ENCODE measurements around the gene PLCB1. TPM values are rescaled to one million over a fixed set of nuclear protein-coding genes. Genes with fewer than 3 reads are reported as not detected.

The PLCB1 gene
- total and polyA plus RNA-seq, 10 of the 15 experiments (the other 5 are each of a cell fraction or from before 2014, with no cell fraction given): 0.05 to 5.3 (median 0.17) TPM; not detected in 1

- no peaks in the 10 kb centered on the region for H3K36me3 ChIP-seq (ENCODE audit: control insufficient read depth in 2 of 2, insufficient read depth in 2 of 2, low read length in 1 of 2)
- ChIA-PET CTCF (interaction anchor here (1.0 to 1.6 kb wide), 6 partner anchors 15 to 493 kb away, joined by 3 to 7 read pairs (median 4); no protein-coding TSS in a partner anchor), RAD21 (ENCODE audit: unreplicated experiment) (interaction anchor here (1.3 kb wide), 1 partner anchor 186 kb away, joined by 9 read pairs; no protein-coding TSS in a partner anchor), SMC1A (ENCODE audit: uncharacterized antibody, unreplicated experiment) (interaction anchor here (0.9 to 1.3 kb wide), 4 partner anchors 181 to 599 kb away, joined by 3 to 6 read pairs (median 4); no protein-coding TSS in a partner anchor), POLR2A (interaction anchor here (0.6 kb wide), 1 partner anchor 21 kb away, joined by 3 read pairs; no protein-coding TSS in a partner anchor)
- ATAC-seq (no peak), FAIRE-seq (no peak), DNase-seq (ENCODE audit: low read depth, low spot score) (no peak)
- no peak overlapping the region for H3K4me3 ChIP-seq
- no peak overlapping the region for H3K4me2 ChIP-seq (ENCODE audit: control insufficient read depth, insufficient read depth)
- H3K4me1 ChIP-seq (ENCODE audit: control insufficient read depth, insufficient read depth, low read length): no peaks in the 10 kb centered on the region
- in situ Hi-C loops (cut with MboI) (no loop called here), intact Hi-C loops (cut with micrococcal nuclease; ENCODE audit: unreplicated experiment) (loop anchor here (5.0 kb wide), 2 partner anchors 186 to 489 kb away; no protein-coding TSS in a partner anchor)
- no peaks in the 10 kb centered on the region; a peak in 1 of 4 replicates for H3K27me3 ChIP-seq (replicated peaks in 1 of 2; ENCODE audit: control insufficient read depth in 2 of 2, insufficient read depth in 2 of 2, low read length in 1 of 2)
- no peak overlapping the region for H3K9ac ChIP-seq (ENCODE audit: control insufficient read depth, insufficient read depth, low read length)
- 47% methylated on average over 5 of the region's 5 CpGs for WGBS (ENCODE audit: insufficient coverage, insufficient replicate concordance, low lambda C conversion rate, missing lambda C conversion rate)
- no peaks in the 10 kb centered on the region for H3K79me2 ChIP-seq (ENCODE audit: control insufficient read depth, insufficient read depth, low read length)
- H2AFZ ChIP-seq (ENCODE audit: control insufficient read depth, low read depth, low read length): no peak overlapping the region
- H3K27ac ChIP-seq (ENCODE audit: control insufficient read depth, insufficient read depth): no peak overlapping the region
- no TSS peak for BruUV-seq (replicated peaks)
- TF ChIP-seq CTCF (IDR thresholded peaks at IDR 0.05 in 2 of 3, conservative IDR thresholded peaks at IDR 0.05 in 1 of 3; ENCODE audit: control insufficient read depth in 2 of 3, extremely low read depth in 1 of 3, insufficient read depth in 1 of 3, low read depth in 3 of 3, low read length in 3 of 3): no peak
- TF ChIP-seq ATF7 (IDR thresholded peaks at IDR 0.05; ENCODE audit: low read depth): no peak
- no peak for TF ChIP-seq SIN3A (IDR thresholded peaks at IDR 0.05; ENCODE audit: low read depth, low read length)
- no peak for TF ChIP-seq SMAD1 (IDR thresholded peaks at IDR 0.05; ENCODE audit: low read depth, partially characterized antibody)
- TF ChIP-seq MEF2B (IDR thresholded peaks at IDR 0.05; ENCODE audit: partially characterized antibody, poor library complexity, severe bottlenecking): no peak
- TF ChIP-seq NKRF (conservative IDR thresholded peaks at IDR 0.05): no peak
- no peak for TF ChIP-seq GATAD2B (conservative IDR thresholded peaks at IDR 0.05; ENCODE audit: low read depth)
- no peaks in the 10 kb centered on the region for H4K20me1 ChIP-seq (ENCODE audit: control insufficient read depth, insufficient read depth)
- H3K9me3 ChIP-seq (replicated peaks; ENCODE audit: control insufficient read depth, insufficient read depth, low read length): no peaks in the 10 kb centered on the region; the same call in 2 of the 3 replicates
These were observed 404.2 kb downstream of the PLCB1 start for GRCh38 chr20:8536262-8536618.
